GM08714 (cell line): Measurements from ENCODE around the gene MAP4K5.

Experiments
- H3K4me3 ChIP-seq: fragments of 200-500 bp; sonication (Bioruptor generic); 2 replicates; pipeline ENCODE4 v1.5.1; 2014; ENCODE audit warnings: mild to moderate bottlenecking, low read length, inconsistent platforms
- ZNF274 ChIP-seq: IDR thresholded peaks from 2 replicates; pipeline ENCODE4 v1.6.1; 2012; ENCODE audit warnings: mild to moderate bottlenecking, low read depth, low read length

MAP4K5 gene

GRCh38 chr14:50389668-50390441 lies 142.5 kb downstream of the MAP4K5 start:
- TF ChIP-seq ZNF274, result no peak
- no peak overlapping the region for H3K4me3 ChIP-seq

DNA sequence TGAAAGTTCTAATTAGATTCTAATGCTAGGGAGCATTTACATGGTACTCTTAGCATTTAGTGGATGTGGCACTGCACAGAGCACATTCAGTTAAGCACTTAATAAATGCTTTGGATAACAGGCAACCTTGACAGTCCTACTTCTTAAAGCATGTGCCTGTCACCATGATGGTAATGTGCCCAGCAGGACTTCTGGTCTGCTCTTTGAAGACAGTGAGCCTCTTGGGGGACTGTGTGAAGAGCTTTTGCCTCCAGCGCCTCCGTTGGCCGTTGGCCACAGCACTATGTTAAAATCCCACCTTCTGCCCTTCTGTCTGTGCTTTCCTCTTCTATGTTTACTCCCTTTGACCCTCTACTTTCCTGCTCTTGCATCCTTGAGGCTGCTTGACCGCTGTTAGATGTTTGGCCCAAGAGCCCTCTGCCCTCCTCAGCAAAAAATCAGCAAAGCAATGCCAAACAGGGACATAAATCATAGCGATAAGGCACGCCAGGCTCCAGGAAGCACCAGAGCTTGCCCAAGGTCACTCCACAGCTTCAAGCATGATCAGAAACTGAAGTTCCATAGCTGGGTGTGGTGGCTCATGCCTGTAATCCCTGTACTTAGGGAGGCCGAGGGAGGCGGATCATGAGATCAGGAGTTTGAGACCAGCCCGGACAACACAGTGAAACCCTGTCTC lies 144.0 kb downstream of the MAP4K5 start:
- TF ChIP-seq ZNF274, result no peak
- H3K4me3 ChIP-seq, result no peak overlapping the region

DNA sequence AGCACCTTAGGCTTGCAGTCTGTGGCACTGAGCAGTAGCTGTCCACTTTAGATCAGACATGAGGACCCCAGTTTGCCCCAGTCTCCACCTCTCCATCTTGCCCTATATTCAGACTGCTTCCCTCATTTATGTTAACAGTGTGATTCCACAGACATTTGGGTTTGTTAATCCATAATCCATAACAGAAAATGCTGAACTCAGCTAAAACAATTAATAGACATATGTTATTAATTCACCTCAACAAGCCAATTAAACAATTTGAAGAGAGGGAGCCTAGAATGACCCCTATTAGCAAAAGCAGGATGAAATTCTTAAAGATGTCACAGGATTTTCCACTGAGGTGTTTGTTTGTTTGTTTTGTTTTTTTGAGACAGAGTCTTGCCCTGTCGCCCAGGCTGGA lies 144.8 kb downstream of the MAP4K5 start:
- no peak overlapping the region for H3K4me3 ChIP-seq
- TF ChIP-seq ZNF274, result no peak

- H3K4me3 ChIP-seq, result no peak overlapping the region
- no peak for TF ChIP-seq ZNF274
Observed at GRCh38 chr14:50383618-50384225, 148.6 kb downstream of the MAP4K5 start.

DNA sequence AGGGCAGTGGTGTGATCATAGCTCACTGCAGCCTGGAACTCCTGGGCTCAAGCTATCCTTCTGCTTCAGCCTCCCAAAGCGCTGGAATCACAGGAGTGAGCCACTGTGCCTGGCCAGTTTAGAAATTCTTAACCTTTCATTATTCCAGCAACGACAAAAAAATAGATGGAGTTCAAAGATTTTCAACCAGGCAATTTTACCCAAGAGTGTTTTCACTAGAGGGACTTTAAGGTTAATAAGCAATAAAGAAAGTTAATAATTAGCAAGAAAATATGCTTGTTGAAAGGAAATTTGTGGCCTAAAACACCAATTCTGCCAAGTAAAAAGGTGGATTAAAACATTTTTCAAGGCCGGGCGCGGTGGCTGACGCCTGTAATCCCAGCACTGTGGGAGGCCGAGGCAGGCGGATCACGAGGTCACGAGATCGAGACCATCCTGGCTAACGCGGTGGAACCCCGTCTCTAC lies 150.5 kb downstream of the MAP4K5 start:
- H3K4me3 ChIP-seq, result no peak overlapping the region
- no peak for TF ChIP-seq ZNF274

- no peak for TF ChIP-seq ZNF274
- H3K4me3 ChIP-seq, result no peak overlapping the region
Observed at GRCh38 chr14:50381008-50381407, 151.4 kb downstream of the MAP4K5 start.

DNA sequence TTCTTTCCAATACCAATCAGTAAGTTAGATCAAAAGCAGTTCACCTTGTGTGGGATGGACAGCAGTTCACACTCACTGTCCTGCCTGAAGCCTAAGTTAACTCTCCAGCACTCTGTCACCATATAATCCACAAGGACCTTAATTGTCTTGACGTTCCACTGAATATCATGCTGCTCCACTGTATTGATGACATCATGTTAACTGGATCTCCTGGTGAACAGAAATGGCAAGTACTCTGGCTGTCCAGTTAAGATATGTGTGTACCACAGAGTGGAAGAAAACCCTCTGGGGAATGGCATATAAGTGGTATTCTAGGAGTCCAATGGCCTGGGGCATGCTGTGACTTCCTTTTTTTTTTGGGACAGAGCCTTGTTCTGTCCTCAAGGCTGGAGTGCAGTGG lies 151.9 kb downstream of the MAP4K5 start:
- no peak overlapping the region for H3K4me3 ChIP-seq
- TF ChIP-seq ZNF274, result no peak

- no peak for TF ChIP-seq ZNF274
- no peak overlapping the region for H3K4me3 ChIP-seq
Observed at GRCh38 chr14:50379563-50379962, 152.8 kb downstream of the MAP4K5 start.

DNA sequence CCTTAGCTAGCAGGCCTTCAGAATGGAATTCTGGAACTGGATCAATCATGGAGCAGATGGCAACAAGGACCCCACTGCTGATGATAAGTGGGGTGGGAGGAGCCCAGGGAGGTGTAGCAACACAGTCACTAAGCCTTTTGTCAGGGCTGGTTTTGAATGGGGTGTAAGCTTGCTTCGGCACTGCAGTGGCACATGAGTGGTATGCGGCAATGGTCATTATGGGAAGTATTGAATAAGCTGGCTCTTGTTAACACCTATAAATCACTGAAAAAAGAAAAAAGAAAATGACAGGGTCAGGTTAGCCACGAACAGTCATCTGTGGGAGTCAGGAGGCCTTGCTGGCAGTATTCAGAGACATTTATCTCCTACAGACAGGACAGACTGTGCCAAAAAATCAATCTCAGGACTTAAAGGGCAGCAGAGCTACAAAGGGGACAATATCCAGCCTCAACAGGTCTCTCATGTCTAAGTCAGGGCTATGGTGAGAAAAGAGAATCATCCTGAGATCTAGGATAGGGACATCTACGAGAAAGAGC lies 154.8 kb downstream of the MAP4K5 start:
- H3K4me3 ChIP-seq, result no peak overlapping the region
- TF ChIP-seq ZNF274, result no peak

DNA sequence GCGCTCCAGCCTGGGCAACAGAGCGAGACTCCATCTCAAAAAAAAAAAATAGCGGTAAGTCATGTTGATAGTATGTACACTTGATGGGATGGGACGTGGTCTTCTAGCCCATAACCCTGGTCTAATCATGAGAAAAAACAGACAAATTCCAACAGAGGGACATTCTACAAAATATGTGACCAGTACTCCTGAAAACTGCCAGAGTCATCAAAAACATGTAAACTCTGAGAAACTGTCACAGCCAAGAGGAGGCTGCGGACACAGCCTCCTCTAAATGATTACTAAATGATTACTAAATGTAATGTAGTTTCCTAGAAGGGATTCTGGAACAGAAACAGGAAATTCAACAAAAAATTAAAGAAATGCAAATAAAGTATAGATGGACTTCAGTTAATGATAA lies 156.6 kb downstream of the MAP4K5 start:
- H3K4me3 ChIP-seq, result no peak overlapping the region
- TF ChIP-seq ZNF274, result no peak

DNA sequence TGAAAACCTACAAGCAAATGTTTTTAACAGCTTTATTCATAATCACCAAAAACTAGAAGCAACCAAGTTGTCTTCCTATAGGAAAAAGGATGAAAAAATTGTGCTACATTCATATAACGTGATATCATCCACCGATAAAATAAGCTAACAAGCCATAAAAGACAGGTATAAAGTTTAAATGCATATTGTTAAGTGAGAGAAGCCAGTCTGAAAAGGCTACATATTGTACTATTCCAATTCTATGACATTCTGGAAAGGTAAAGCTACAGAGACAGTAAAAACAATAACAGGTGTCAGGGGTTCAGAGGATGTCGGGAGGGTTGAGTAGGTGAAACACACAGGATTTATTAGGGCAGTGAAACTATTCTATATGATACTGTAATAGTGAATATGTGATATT lies 158.4 kb downstream of the MAP4K5 start:
- TF ChIP-seq ZNF274, result no peak
- H3K4me3 ChIP-seq, result no peak overlapping the region

DNA sequence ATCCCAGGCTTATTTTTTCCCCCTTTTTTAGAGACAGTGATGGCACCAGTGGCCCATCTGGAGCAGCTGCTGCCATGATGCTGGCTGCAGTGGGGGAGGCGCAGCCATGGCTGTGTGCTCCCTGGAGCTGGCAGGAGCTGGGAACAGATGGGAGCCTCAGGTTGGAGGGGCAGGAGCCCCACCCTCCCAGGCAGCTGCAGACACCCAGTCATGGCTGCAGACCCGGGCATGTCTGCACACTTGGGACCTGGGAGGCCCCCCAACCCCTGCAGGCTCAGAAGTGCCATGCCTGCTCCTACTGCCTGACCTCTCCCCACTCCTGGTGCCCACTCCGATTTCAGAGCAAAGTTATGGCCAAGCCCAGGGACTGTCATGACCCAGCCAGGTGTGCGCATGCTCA lies 160.8 kb downstream of the MAP4K5 start:
- H3K4me3 ChIP-seq, result no peak overlapping the region
- no peak for TF ChIP-seq ZNF274
